Stomach (tissue), 4 donors: Measurements from ENCODE around the gene PLEKHH1.

Experiments used
- EP300 ChIP-seq: sonication (generic); formaldehyde crosslinking; IDR thresholded peaks from one replicate; pipeline ENCODE4 v1.6.1; 2017; ENCODE audit warnings: antibody characterized with exemption
- POLR2A ChIP-seq, 4 donors: fragments of 450-650 bp; IDR thresholded peaks; one replicate each; pipeline ENCODE4 v1.6.1; 2016; ENCODE audit warnings: antibody characterized with exemption in 4 of 4, control low read depth in 2 of 4, mild to moderate bottlenecking in 1 of 4, moderate library complexity in 1 of 4
- POLR2AphosphoS5 ChIP-seq, 3 donors: sonication (generic); formaldehyde crosslinking; IDR thresholded peaks; one replicate each; pipeline ENCODE4 v1.6.1; 2016; ENCODE audit warnings: antibody characterized with exemption in 3 of 3
- TF ChIP-seq, protein P1 (sequence below), 7 experiments: fragments of 450-650 bp in 4 of 7; fragments of 200-600 bp in 3 of 7; sonication (generic) in 3 of 7; IDR thresholded peaks; one replicate each; pipeline ENCODE4 v1.5.1; 2016 to 2019; ENCODE audit warnings: antibody characterized with exemption in 7 of 7, control low read depth in 2 of 7, mild to moderate bottlenecking in 1 of 7

DNA sequence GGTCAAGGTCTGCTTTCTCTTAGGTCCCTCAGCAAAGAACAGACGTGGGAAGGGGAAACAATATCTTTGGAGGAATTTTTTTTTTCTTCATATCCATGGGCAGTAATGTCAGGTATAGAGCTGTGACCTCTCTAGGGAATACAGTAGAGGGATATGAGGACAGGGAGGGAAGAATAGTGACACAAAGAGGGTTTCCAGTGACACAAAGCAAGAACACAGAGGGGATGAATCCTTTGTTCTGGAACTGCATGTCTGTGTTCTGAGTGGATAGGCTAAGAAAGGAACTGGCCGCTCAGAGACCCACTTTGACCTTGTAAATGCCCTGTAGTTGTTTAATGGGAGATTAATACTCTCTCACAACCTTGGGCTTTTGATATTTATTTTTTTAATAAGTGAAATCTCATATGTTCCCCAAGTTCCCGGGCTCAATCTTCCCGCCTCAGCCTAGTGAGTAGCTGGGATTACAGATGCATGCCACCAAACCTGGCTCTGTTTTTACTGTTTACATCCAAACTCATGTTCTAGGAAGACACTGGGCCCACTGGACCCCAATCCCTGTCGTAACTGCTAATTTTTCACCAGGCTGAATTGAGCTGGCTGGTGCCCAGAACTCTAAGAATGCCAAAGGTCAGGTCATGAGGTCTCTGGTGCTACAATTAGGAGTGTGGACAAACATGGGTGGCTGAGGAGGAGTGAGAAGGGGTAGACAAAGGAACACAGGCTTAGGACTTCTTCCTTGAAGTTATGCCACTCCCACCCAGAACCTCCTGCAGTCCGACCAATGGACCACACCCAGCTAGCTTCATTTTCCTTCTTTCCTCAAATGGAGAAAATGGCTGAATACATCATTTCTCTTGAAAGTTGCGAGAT, 9.1 kb upstream of the PLEKHH1 start:
- TF ChIP-seq, protein P1, sequence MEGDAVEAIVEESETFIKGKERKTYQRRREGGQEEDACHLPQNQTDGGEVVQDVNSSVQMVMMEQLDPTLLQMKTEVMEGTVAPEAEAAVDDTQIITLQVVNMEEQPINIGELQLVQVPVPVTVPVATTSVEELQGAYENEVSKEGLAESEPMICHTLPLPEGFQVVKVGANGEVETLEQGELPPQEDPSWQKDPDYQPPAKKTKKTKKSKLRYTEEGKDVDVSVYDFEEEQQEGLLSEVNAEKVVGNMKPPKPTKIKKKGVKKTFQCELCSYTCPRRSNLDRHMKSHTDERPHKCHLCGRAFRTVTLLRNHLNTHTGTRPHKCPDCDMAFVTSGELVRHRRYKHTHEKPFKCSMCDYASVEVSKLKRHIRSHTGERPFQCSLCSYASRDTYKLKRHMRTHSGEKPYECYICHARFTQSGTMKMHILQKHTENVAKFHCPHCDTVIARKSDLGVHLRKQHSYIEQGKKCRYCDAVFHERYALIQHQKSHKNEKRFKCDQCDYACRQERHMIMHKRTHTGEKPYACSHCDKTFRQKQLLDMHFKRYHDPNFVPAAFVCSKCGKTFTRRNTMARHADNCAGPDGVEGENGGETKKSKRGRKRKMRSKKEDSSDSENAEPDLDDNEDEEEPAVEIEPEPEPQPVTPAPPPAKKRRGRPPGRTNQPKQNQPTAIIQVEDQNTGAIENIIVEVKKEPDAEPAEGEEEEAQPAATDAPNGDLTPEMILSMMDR (IDR thresholded peaks at IDR 0.05), result no peak
- TF ChIP-seq POLR2A (IDR thresholded peaks at IDR 0.05), result no peak
- TF ChIP-seq POLR2AphosphoS5 (IDR thresholded peaks at IDR 0.05), result no peak
- TF ChIP-seq EP300, result no peak
